HCEC 1CT (cell line): ENCODE results near the gene FOXC2.
"Not testable (repeated sequence)": the region's sequence is repeated elsewhere in the genome, so short reads cannot be mapped to it uniquely, and the experiment has no call there.

Experiments
- DNase-seq: peaks from one replicate; pipeline ENCODE4 v3.0.0-alpha.2; 2017

The FOXC2 gene

DNA sequence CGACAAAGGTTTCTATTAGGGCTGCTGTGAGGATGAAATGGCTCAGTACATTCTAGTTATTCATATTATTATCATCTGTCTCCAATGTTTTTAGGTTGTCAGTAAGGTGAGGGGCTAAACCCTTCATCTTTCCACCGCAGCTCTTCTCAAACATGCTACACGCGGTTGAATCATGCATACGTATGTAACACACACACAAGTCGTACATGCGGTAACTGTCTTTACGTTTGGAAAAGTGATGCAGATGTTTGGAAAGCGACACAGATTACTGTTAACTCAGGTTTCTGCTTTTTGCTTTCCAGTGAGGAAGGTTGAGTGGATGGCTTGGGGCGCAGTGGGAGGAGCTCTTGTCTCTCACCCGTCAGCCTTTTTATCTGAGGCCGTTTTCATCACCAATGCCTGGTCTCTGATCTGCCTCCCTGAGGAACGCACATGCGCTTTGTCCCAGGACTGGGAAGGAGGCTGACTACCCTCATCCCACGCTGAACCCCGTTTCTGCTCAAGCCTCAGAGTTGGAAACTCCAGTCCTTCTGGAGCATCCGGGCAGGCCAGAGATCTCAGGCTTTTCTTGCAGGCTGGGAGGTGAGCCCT is 8.6 kb downstream of the FOXC2 start:
- DNase-seq, result no peak

DNA sequence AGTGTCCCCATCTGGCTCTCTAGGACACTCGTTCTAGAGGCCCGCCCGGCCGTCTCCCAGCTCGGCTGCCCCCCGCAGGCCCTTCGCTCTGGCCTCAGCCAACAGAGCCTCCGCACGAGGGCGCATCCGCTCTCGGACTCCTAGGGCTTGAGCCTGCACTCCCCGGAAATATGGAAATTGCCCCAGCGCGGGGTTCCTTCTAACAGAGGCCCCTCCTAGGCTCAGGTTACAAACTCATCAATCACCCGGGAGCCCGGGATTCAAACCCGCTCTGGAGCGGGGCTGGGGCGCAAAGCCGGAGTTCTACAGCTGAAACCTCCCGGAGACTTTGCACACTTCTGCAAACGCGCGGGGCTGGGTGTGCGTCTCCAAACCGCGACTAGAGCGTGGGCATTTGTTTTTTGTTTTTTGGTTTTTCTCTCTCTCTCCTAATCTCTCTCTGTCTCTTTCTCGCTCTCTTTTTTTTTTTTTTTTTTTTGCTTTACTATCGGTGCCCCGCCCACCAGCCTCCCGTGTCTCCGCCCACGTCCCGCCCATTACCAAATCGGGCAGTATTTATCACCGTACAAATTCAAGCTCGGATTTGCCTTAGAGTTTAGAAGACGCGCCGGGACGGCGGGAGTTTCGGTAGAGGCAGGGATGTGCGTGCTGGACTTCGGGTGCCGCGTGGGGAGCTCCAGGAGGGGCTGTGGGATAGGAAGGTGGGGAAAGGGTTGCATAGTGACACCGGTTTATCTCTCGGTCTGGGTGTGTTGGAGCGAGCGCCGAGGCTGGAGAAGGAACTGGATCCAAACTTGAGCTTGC is 9.3 kb downstream of the FOXC2 start:
- peak; percentile 97 for DNase-seq

DNA sequence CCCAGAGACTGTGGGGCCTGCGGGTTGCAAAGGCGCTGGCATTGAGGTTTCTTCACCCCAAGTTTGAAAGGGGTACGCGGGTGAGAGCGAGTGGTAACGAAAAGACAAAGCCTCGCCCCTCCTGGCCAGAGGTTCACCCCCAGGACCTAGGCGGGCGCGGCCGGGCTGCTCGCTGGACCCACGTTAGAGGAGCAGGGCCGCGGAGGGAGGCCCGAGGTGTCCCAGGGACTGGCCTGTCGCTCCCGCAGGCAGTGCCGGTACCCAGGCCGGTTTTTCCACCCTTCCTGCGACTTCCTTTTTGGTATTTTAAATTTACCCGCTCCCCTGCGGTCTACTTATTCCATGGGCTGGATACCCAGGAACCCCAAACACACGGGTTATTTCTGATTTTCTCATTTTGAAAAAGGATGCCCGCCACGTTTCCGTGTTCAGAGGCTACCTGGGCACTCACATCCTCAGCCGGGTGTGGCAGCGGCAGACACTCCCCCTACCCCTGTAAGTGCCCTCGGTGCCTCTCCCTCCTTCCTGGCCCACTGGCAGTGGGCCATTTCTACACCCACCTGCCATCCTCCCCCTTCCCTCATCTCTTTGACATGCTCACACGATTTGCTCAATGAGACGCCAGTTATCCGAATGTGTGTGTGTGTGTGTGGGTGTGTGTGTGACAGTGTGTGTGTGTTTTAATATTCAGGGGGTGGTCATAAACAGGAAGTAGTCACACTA is 10.1 kb downstream of the FOXC2 start:
- peak; percentile 73 for DNase-seq

DNA sequence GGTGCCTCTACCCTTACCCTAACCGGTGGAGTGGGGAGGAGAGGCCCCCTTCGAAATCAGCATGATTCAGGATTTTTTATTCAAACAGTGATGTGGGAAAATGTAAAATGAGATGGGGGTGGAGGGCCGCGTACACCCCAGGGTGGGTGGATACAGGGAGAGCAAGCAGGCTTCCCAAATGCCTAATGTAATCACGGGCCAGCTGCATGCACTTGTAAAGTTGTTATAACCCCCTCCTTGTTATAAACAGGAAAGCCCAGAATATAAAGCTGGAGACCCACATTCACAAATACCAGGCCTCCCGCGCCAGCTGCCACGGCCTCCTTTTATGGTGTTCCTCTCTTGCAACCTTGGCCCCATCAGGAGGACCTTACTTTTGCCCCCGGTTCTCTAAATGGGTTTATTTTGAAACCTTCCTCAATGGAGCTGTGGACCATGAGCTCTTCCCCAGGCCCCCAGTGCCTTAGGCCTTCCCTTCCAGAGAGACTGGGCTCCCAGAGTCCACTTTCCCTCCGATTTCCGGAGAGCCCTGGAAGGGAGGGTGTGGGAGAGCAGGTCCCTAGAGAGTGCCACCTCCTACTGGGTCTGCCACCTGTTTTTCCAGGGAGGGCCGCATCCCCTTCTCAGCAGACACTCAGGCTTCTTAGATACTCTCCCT is 10.8 kb downstream of the FOXC2 start:
- peak; percentile 84 for DNase-seq

DNA sequence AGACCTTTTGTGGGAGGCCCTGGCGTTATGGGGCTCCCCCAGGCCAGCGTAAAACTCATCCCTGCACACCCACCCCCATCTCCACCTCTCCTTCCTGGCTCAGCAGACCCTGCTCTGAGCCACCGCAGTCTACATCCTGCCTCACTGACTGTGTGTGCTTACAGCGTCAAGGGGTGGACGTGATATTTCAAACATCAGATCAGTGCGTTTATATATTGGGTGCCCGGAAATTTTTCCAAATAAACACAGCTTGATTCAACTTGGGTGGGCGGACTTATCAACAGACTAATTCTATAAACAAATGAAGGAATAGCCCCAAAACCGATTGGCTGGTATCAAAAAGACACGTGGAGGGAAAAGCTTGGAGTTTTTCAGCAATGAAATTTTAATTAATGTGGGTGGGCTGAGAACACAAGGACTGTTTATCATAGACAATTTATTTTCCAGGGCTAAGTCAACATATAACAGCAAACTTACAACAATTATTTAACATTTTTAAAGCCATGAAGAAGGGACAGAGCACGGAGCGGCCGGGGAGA is 11.5 kb downstream of the FOXC2 start, which contains the start of gene FOXL1:
Gene FOXL1, plus strand, starts transcription at position 489 of the 539 bp plus-strand sequence. CDS start 175 bp downstream, outside the sequence.
- DNase-seq, result peak; percentile 98

DNA sequence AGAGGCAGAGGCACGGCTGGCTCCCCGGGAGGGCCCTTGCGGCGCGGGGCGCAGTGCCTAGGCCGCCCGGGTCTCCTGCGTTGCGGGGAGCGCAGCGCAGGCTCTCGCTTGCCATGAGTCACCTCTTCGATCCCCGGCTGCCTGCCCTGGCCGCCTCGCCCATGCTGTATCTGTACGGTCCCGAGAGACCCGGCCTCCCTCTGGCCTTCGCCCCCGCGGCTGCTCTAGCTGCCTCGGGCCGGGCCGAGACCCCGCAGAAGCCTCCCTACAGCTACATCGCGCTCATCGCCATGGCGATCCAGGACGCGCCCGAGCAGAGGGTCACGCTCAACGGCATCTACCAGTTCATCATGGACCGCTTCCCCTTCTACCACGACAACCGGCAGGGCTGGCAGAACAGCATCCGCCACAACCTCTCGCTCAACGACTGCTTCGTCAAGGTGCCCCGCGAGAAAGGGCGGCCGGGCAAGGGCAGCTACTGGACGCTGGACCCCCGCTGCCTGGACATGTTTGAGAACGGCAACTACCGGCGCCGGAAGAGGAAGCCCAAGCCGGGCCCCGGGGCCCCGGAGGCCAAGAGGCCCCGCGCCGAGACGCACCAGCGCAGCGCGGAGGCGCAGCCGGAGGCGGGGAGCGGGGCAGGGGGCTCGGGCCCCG is 12.1 kb downstream of the FOXC2 start:
- DNase-seq, result peak; percentile 85

DNA sequence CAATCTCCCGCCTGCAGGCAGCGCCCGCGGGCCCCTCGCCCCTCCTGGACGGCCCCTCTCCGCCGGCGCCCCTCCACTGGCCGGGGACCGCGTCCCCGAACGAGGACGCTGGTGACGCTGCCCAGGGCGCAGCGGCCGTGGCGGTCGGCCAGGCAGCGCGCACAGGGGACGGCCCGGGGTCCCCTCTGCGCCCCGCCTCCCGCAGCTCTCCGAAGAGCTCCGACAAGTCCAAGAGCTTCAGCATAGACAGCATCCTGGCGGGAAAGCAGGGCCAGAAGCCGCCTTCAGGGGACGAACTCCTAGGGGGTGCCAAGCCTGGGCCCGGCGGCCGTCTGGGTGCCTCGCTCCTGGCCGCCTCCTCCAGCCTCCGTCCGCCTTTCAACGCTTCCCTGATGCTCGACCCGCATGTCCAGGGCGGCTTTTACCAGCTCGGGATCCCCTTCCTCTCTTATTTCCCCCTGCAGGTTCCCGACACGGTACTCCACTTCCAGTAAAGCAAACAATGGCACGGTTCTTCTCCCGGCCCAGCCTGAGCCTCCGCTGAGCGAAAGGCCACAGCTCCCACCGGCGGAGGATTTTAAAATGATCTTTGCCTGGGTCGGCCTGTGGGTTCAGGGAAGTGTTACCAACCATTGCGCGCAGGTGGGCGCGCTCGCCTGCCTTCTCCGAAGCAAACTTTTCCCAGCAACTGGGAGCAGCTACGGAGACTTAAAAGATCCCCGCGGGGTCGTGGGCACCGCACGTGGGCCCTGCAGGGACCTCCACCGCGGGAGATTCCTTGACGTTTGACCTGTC is 12.8 kb downstream of the FOXC2 start:
- peak; percentile 30 for DNase-seq

GRCh38 chr16:86580063-86580790 is 13.6 kb downstream of the FOXC2 start:
- peak; percentile 24 for DNase-seq

DNA sequence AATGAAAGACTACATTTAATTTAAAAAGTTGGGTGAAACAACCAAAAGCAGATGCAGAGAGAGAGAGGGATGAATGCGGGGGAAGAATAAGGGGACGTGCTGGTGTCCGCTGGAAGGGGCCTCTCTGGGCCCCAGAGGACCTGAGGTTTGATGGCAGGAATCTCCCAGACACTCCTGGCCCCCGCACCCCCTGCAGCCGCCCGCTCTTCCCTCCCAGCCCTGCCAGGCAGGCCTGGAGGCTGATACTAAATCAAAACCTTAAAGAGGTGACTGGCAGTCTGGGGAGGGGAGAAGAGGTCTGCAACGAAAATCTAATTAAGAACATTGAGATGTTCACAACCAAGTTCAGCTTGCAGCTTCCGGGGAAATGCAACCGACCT is 14.2 kb downstream of the FOXC2 start:
- DNase-seq, result no peak

DNA sequence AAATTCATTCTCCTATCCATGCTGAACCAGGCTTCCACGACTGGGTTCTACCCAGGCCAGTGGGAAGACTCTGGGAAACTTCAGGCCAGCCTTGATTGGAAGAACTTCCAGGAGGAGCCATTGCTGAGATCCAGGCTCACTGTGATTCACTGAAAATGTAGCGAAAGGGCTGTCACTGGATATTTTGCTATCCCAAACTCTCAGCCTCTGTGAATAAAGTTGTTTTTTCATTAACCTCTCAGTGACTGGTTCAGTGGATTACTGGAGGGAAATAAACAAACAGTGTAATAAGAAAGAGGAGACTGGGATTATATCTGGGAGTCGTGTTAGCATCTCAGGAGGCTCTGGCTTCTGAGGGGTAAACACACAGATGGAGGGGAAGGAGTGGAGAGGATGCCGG is 14.8 kb downstream of the FOXC2 start:
- peak; percentile 32 for DNase-seq

- DNase-seq, result no peak
Measured at GRCh38 chr16:86584071-86584685, 17.5 kb downstream of the FOXC2 start.

DNA sequence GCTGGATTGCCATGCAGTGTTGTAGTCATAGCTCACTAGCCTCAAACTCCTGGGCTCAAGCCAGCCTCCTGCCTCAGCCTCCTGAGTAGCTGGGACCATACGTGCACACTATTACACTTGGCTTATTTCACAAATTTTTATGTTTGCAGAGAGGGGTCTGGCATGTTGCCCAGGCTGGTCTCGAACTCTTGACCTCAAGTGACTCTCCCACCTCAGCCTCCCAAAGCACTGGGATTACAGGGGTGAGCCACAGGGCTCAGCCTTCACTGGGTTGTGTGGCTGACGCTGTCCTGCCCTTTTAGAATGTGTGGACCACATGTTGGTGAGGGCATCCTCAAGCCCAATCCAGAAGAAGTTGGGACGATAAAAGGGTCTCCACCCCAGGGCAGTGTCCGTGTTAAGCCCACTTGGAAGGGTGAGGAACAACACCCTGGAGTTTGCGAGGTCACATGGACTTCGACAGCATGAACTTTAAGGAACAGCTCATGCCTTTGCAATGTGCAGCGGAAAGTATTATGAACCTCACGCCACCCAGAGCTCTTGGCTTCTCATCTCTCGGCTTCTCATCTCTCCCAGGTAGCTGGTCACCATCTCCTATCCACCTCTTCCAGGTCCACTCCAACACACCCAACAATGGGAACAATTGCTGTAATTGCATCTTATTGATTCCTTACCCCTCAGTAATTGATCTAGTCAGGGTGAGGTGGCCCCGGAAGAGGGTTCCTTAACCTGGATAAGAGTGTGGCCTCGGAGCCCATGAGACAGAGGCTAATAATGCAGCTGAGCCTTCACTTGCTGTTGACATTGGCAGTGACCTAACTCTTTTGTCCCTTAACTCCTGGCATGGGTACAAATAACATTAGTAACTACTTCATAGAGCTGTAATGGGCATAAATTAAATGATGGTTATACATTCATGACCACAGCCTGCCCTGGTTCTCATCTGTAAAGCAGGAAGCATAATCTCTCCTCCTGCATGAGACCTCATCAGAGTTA is 18.4 kb downstream of the FOXC2 start:
- DNase-seq, result peak; percentile 82

- DNase-seq, result peak; percentile 95
Measured at GRCh38 chr16:86585821-86586611, 19.4 kb downstream of the FOXC2 start.

- no peak for DNase-seq
Measured at GRCh38 chr16:86587487-86587886, 20.9 kb downstream of the FOXC2 start.

GRCh38 chr16:86587955-86588354 is 21.3 kb downstream of the FOXC2 start:
- DNase-seq, result not testable (repeated sequence)

DNA sequence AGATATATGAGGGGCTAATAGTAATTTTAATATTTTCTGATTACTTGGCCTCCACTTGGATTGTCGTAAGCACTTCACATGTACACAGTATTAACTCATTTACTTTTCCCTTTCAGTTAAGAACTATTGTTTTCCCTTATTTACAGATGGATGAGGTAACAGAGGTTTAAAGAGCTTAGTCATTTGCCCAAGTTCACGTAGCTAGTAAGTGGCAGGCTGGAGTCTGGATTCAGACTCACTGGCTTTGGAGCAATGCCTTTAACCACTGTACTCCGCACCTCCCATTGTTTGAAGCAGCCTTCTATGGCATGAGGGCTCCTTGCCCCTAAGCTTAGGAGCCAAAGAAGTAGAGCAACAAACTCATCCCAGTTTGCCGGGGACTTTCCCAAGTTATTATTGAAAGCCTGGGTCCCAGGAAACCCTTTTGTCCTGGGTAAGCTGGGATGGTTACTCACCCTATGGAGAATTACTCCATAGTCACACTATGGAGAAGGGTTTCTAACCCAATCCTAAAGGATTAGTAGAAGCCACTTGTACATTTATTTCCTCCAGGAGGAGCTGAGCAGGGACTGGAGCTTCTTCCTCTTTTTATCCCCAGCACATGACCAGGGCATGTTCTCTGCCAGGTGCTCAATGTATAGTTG is 24.0 kb downstream of the FOXC2 start:
- peak; percentile 94 for DNase-seq

DNA sequence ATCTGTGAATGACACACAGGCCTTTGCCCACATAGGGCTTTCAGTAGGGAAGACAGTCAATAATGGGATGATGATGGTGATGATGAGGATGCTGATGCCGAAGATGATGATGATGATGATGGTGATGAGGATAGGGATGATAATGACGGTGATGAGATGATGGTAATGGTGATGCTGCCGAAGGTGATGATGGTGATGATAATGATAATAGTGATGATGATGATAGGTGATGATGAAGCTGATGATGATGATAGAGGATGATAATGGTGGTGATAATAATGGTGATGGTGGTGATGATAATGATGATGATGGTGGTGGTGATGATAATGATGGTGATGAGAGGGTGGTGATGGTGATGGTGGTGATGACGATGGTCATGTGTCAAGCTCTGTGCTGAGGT is 24.6 kb downstream of the FOXC2 start:
- no peak for DNase-seq
